ENCODE data around the gene TMED4.
"Not testable (repeated sequence)": the region's sequence is repeated elsewhere in the genome, so short reads cannot be mapped to it uniquely, and the experiment has no call there.

The TMED4 gene

GRCh38 chr7:44568771-44569560, 13.1 kb downstream of the TMED4 start:
- DNase-seq (ENCODE audit: low read depth in 2 of 2): no peak

GRCh38 chr7:44567884-44568283, 14.1 kb downstream of the TMED4 start:
- DNase-seq (ENCODE audit: low read depth in 2 of 2): no peak

GRCh38 chr7:44566680-44567079, 15.4 kb downstream of the TMED4 start:
- no peak for DNase-seq (ENCODE audit: low read depth in 2 of 2)

GRCh38 chr7:44565795-44566559, 16.1 kb downstream of the TMED4 start:
- DNase-seq (ENCODE audit: low read depth in 2 of 2): no peak

- peak; percentile 15 to 33 for DNase-seq (ENCODE audit: low read depth in 2 of 2)
These were observed 16.8 kb downstream of the TMED4 start for GRCh38 chr7:44565097-44565794.

- no peak for DNase-seq (ENCODE audit: low read depth in 2 of 2)
These were observed 17.4 kb downstream of the TMED4 start for GRCh38 chr7:44564606-44565005.

- DNase-seq (ENCODE audit: low read depth in 2 of 2): no peak
These were observed 18.8 kb downstream of the TMED4 start for GRCh38 chr7:44563171-44563679.

- DNase-seq (ENCODE audit: low read depth in 2 of 2): not testable (repeated sequence)
These were observed 19.4 kb downstream of the TMED4 start for GRCh38 chr7:44562622-44562962.

GRCh38 chr7:44561962-44562621, 19.9 kb downstream of the TMED4 start:
- no peak for DNase-seq (ENCODE audit: low read depth in 2 of 2)

- DNase-seq (ENCODE audit: low read depth in 2 of 2): no peak
These were observed 20.6 kb downstream of the TMED4 start for GRCh38 chr7:44561481-44561880.

GRCh38 chr7:44559485-44559884, 22.5 kb downstream of the TMED4 start:
- DNase-seq (ENCODE audit: low read depth in 2 of 2): no peak

- no peak for DNase-seq (ENCODE audit: low read depth in 2 of 2)
These were observed 24.5 kb downstream of the TMED4 start for GRCh38 chr7:44557485-44557884.

GRCh38 chr7:44555350-44555749, 26.7 kb downstream of the TMED4 start:
- no peak for DNase-seq (ENCODE audit: low read depth in 2 of 2)

GRCh38 chr7:44552473-44553005, 29.5 kb downstream of the TMED4 start:
- DNase-seq (ENCODE audit: low read depth in 2 of 2): not testable (repeated sequence)

- DNase-seq (ENCODE audit: low read depth in 2 of 2): no peak
These were observed 32.6 kb downstream of the TMED4 start for GRCh38 chr7:44549457-44549856.

GRCh38 chr7:44548893-44549292, 33.1 kb downstream of the TMED4 start:
- no peak for DNase-seq (ENCODE audit: low read depth in 2 of 2)

GRCh38 chr7:44547536-44548231, 34.3 kb downstream of the TMED4 start:
- DNase-seq (ENCODE audit: low read depth in 2 of 2): no peak

- DNase-seq (ENCODE audit: low read depth in 2 of 2): no peak
These were observed 40.0 kb downstream of the TMED4 start for GRCh38 chr7:44541876-44542610.

- DNase-seq (ENCODE audit: low read depth in 2 of 2): no peak
These were observed 40.8 kb downstream of the TMED4 start, which contains the start of gene NPC1L1 for GRCh38 chr7:44541028-44541869. NPC1L1 (minus strand) TSS chr7:44541330; CDS start chr7:44541259, 71 bp downstream.
